GM23248 (cell line): ENCODE measurements around the gene RBP4.

Experiments
- EZH2 ChIP-seq: fragments of 200-600 bp; sonication (generic); IDR thresholded peaks from 2 replicates; pipeline ENCODE4 v1.6.1; 2018; ENCODE audit warnings: antibody characterized with exemption, mild to moderate bottlenecking; ENCODE audit not compliant: insufficient read depth, poor library complexity, severe bottlenecking
- EZH2phosphoT487 ChIP-seq: fragments of 200-600 bp; sonication (generic); IDR thresholded peaks from 2 replicates; pipeline ENCODE4 v1.6.1; 2018; ENCODE audit warnings: antibody characterized with exemption, moderate library complexity, mild to moderate bottlenecking, low read depth; ENCODE audit not compliant: insufficient read depth

GRCh38 chr10:93589648-93590562 lies 11.1 kb downstream of the RBP4 start:
- no peak for TF ChIP-seq EZH2
- no peak for TF ChIP-seq EZH2phosphoT487
